ENCODE results near the gene TMEM126A.

The TMEM126A gene

GRCh38 chr11:85698195-85698594, 50.4 kb downstream of the TMEM126A start:
- no peak for DNase-seq

- DNase-seq: no peak
Measured at GRCh38 chr11:85699957-85700741, 52.4 kb downstream of the TMEM126A start.

- no peak for DNase-seq
Measured at GRCh38 chr11:85704967-85705366, 57.2 kb downstream of the TMEM126A start.

GRCh38 chr11:85705800-85706199, 58.0 kb downstream of the TMEM126A start:
- no peak for DNase-seq

Measured in NCI-H69 (cell line).